Duodenal mucosa (tissue), 2 donors: ENCODE data around the gene RBSN.

Experiments used
- H3K27ac ChIP-seq: one replicate; pipeline ENCODE4 v1.7.0; 2013; ENCODE audit warnings: low read depth, low read length
- H3K27me3 ChIP-seq, 2 donors: one replicate each; pipeline ENCODE4 v1.7.0; 2013; ENCODE audit warnings: low read length in 2 of 2, control low read depth in 1 of 2; ENCODE audit not compliant: insufficient read depth in 2 of 2, control insufficient read depth in 1 of 2
- H3K36me3 ChIP-seq, 2 donors: one replicate each; pipeline ENCODE4 v1.7.0; 2013; ENCODE audit warnings: low read length in 2 of 2, control low read depth in 1 of 2; ENCODE audit not compliant: insufficient read depth in 2 of 2, control insufficient read depth in 1 of 2
- H3K4me1 ChIP-seq, 2 donors: one replicate each; pipeline ENCODE4 v1.7.0; 2013; ENCODE audit warnings: low read length in 2 of 2, control low read depth in 1 of 2; ENCODE audit not compliant: insufficient read depth in 2 of 2, control insufficient read depth in 1 of 2
- H3K4me3 ChIP-seq, 2 donors: one replicate each; pipeline ENCODE4 v1.7.0; 2013; ENCODE audit warnings: low read length in 2 of 2, low read depth in 1 of 2
- H3K9ac ChIP-seq, 2 donors: one replicate each; pipeline ENCODE4 v1.7.0; 2013; ENCODE audit warnings: low read length in 2 of 2, low read depth in 1 of 2
- H3K9me3 ChIP-seq, 2 donors: one replicate each; pipeline ENCODE4 v1.7.0; 2013; ENCODE audit warnings: low read length in 2 of 2, control low read depth in 1 of 2; ENCODE audit not compliant: control insufficient read depth in 1 of 2

Gene RBSN

GRCh38 chr3:15116032-15116669 lies 17.2 kb upstream of the RBSN start:
- no peak overlapping the region for H3K9ac ChIP-seq
- H3K4me1 ChIP-seq, result no peaks in the 10 kb centered on the region
- H3K4me3 ChIP-seq, result no peak overlapping the region
- no peaks in the 10 kb centered on the region for H3K27me3 ChIP-seq
- H3K9me3 ChIP-seq, result no peaks in the 10 kb centered on the region
- no peaks in the 10 kb centered on the region for H3K36me3 ChIP-seq
- H3K27ac ChIP-seq, result no peak overlapping the region

- H3K9ac ChIP-seq, result no peak overlapping the region
- H3K27me3 ChIP-seq, result no peaks in the 10 kb centered on the region
- no peaks in the 10 kb centered on the region for H3K9me3 ChIP-seq
- H3K4me1 ChIP-seq, result no peaks in the 10 kb centered on the region
- H3K36me3 ChIP-seq, result no peaks in the 10 kb centered on the region
- no peak overlapping the region for H3K4me3 ChIP-seq
- H3K27ac ChIP-seq, result no peak overlapping the region
Measured at GRCh38 chr3:15114466-15115358, 15.8 kb upstream of the RBSN start.

GRCh38 chr3:15113884-15114283 lies 14.9 kb upstream of the RBSN start:
- Histone ChIP-seq H3K36me3 (no peaks in the 10 kb centered on the region), H3K9me3 (no peaks in the 10 kb centered on the region), H3K4me3 (no peak overlapping the region), H3K27me3 (no peaks in the 10 kb centered on the region), H3K27ac (no peak overlapping the region), H3K9ac (no peak overlapping the region), H3K4me1 (no peaks in the 10 kb centered on the region)

GRCh38 chr3:15113471-15113870 lies 14.5 kb upstream of the RBSN start:
- H3K9me3 ChIP-seq, result no peaks in the 10 kb centered on the region
- no peaks in the 10 kb centered on the region for H3K4me1 ChIP-seq
- H3K4me3 ChIP-seq, result no peak overlapping the region
- no peaks in the 10 kb centered on the region for H3K27me3 ChIP-seq
- no peaks in the 10 kb centered on the region for H3K36me3 ChIP-seq
- no peak overlapping the region for H3K9ac ChIP-seq
- no peak overlapping the region for H3K27ac ChIP-seq

- Histone ChIP-seq H3K9me3 (no peaks in the 10 kb centered on the region), H3K4me1 (peaks cover 0 to 7% of the 10 kb centered on the region in 2 donors), H3K36me3 (no peaks in the 10 kb centered on the region), H3K4me3 (no peak overlapping the region), H3K27ac (no peak overlapping the region), H3K9ac (no peak overlapping the region), H3K27me3 (no peaks in the 10 kb centered on the region)
Measured at GRCh38 chr3:15112011-15112410, 13.1 kb upstream of the RBSN start.

GRCh38 chr3:15110206-15110605 lies 11.3 kb upstream of the RBSN start:
- no peak overlapping the region for H3K9ac ChIP-seq
- no peaks in the 10 kb centered on the region for H3K36me3 ChIP-seq
- H3K4me3 ChIP-seq, result no peak overlapping the region
- peaks cover 0 to 7% of the 10 kb centered on the region in 2 donors for H3K4me1 ChIP-seq
- H3K9me3 ChIP-seq, result no peaks in the 10 kb centered on the region
- H3K27me3 ChIP-seq, result no peaks in the 10 kb centered on the region
- no peak overlapping the region for H3K27ac ChIP-seq

GRCh38 chr3:15108869-15109268 lies 9.9 kb upstream of the RBSN start:
- no peak overlapping the region for H3K27ac ChIP-seq
- H3K4me1 ChIP-seq, result peaks cover 0 to 7% of the 10 kb centered on the region in 2 donors
- no peaks in the 10 kb centered on the region for H3K9me3 ChIP-seq
- no peaks in the 10 kb centered on the region for H3K27me3 ChIP-seq
- no peaks in the 10 kb centered on the region for H3K36me3 ChIP-seq
- H3K9ac ChIP-seq, result no peak overlapping the region
- H3K4me3 ChIP-seq, result no peak overlapping the region

GRCh38 chr3:15108082-15108545 lies 9.2 kb upstream of the RBSN start:
- no peaks in the 10 kb centered on the region for H3K9me3 ChIP-seq
- peaks cover 2 to 7% of the 10 kb centered on the region in 2 donors for H3K4me1 ChIP-seq
- no peak overlapping the region for H3K27ac ChIP-seq
- no peaks in the 10 kb centered on the region for H3K27me3 ChIP-seq
- no peaks in the 10 kb centered on the region for H3K36me3 ChIP-seq
- no peak overlapping the region for H3K9ac ChIP-seq
- H3K4me3 ChIP-seq, result no peak overlapping the region

- Histone ChIP-seq H3K27me3 (no peaks in the 10 kb centered on the region), H3K9me3 (no peaks in the 10 kb centered on the region), H3K36me3 (no peaks in the 10 kb centered on the region), H3K4me3 (no peak overlapping the region), H3K27ac (no peak overlapping the region), H3K9ac (no peak overlapping the region), H3K4me1 (peaks cover 7 to 9% of the 10 kb centered on the region in 2 donors)
Measured at GRCh38 chr3:15107075-15107947, 8.4 kb upstream of the RBSN start.

GRCh38 chr3:15102836-15103235 lies 3.9 kb upstream of the RBSN start:
- no peaks in the 10 kb centered on the region for H3K27me3 ChIP-seq
- H3K27ac ChIP-seq, result no peak overlapping the region
- H3K4me3 ChIP-seq, result no peak overlapping the region
- no peaks in the 10 kb centered on the region for H3K9me3 ChIP-seq
- no peaks in the 10 kb centered on the region for H3K36me3 ChIP-seq
- no peak overlapping the region for H3K9ac ChIP-seq
- H3K4me1 ChIP-seq, result peaks cover 10 to 24% of the 10 kb centered on the region in 2 donors
